ENCODE results near the gene ADAMTS17. TPM values are rescaled to one million over a fixed set of nuclear protein-coding genes. Genes with fewer than 3 reads are reported as not detected.
"Not testable (repeated sequence)": the region's sequence is repeated elsewhere in the genome, so short reads cannot be mapped to it uniquely, and the experiment has no call there.

The ADAMTS17 gene
- total and polyA plus RNA-seq, 8 donors = 0.31 to 14.3 (median 6.3) TPM

- Histone ChIP-seq H3K27me3 (no peaks in the 10 kb centered on the region), H3K4me1 (no peaks in the 10 kb centered on the region), H3K9me3 (no peaks in the 10 kb centered on the region), H3K4me3 (no peak overlapping the region), H3K27ac (no peak overlapping the region), H3K36me3 (no peaks in the 10 kb centered on the region)
- TF ChIP-seq EP300 (IDR thresholded peaks at IDR 0.05) (no peak), POLR2AphosphoS5 (IDR thresholded peaks at IDR 0.05) (no peak), CTCF (IDR thresholded peaks at IDR 0.05) (no peak), POLR2A (IDR thresholded peaks at IDR 0.05) (no peak)
- WGBS, 5 donors = 71 to 93% (median 88%) methylated on average over 1 of the region's 1 CpG
- intact Hi-C loops (cut with DNase I; ENCODE audit: low total_unique reads) = no loop called here
- DNase-seq = no peak
These were observed 360.6 kb downstream of the ADAMTS17 start for GRCh38 chr15:99981191-99981647.

- no peak overlapping the region for H3K4me3 ChIP-seq
- intact Hi-C loops (cut with DNase I; ENCODE audit: low total_unique reads) = no loop called here
- TF ChIP-seq POLR2A (IDR thresholded peaks at IDR 0.05) (no peak), CTCF (IDR thresholded peaks at IDR 0.05) (no peak), EP300 (IDR thresholded peaks at IDR 0.05) (no peak), POLR2AphosphoS5 (IDR thresholded peaks at IDR 0.05) (no peak)
- DNase-seq = peak in 1 of 2 donors; percentile 40
- H3K36me3 ChIP-seq = no peaks in the 10 kb centered on the region
- H3K4me1 ChIP-seq = no peaks in the 10 kb centered on the region
- no peaks in the 10 kb centered on the region for H3K27me3 ChIP-seq
- no peaks in the 10 kb centered on the region for H3K9me3 ChIP-seq
- WGBS, 5 donors = 65 to 81% (median 72%) methylated on average over 12 of the region's 12 CpGs
- H3K27ac ChIP-seq = no peak overlapping the region
These were observed 361.0 kb downstream of the ADAMTS17 start for GRCh38 chr15:99980752-99981151.

DNA sequence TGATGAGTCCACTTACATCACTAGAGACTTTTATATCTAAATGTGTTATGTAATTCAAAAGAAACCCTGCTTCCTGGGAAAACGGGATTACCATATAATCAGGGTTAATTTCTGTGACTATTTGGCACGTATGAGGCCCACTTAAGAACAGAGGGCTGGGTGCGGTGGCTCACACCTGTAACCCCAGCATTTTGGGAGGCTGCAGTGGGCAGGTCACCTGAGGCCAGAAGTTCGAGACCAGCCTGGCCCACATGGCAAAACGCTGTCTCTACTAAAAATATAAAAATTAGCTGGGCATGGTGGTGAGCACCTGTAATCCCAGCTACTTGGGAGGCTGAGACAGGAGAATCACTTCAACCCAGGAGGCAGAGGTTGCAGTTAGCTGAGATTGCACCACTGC is 361.9 kb downstream of the ADAMTS17 start:
- H3K4me3 ChIP-seq; DNase-seq; H3K4me1 ChIP-seq; H3K27me3 ChIP-seq; H3K36me3 ChIP-seq; H3K27ac ChIP-seq; intact Hi-C loops (cut with DNase I; ENCODE audit: low total_unique reads); H3K9me3 ChIP-seq: not testable (repeated sequence)
- WGBS, 5 donors = 88 to 98% (median 93%) methylated on average over 5 of the region's 5 CpGs

DNA sequence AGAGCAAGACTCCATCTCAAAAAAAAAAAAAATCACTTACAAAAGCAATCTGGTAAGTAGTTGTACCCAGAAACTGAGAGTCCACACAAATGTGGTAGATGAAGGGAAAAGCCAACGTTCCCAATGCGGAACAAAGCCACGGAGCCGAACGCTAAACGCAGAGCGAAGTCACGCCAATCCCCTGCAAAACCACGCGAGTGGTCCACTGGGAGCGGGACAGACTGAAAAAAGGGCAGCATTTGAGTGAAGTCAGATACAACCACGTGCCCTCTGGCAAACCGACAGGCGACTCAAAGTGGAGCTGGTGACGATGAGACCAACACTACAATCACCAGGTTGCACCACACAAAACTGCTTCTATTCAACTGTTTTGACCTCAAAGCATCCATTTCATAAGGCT is 362.4 kb downstream of the ADAMTS17 start:
- no peak overlapping the region for H3K27ac ChIP-seq
- H3K4me3 ChIP-seq = no peak overlapping the region
- H3K4me1 ChIP-seq = no peaks in the 10 kb centered on the region
- peaks cover 0 to 4% (median 2%) of the 10 kb centered on the region in 4 donors for H3K36me3 ChIP-seq
- H3K9me3 ChIP-seq = no peaks in the 10 kb centered on the region
- intact Hi-C loops (cut with DNase I; ENCODE audit: low total_unique reads) = no loop called here
- H3K27me3 ChIP-seq = no peaks in the 10 kb centered on the region
- no peak for DNase-seq
- TF ChIP-seq POLR2AphosphoS5 (IDR thresholded peaks at IDR 0.05) = no peak
- no peak for TF ChIP-seq POLR2A (IDR thresholded peaks at IDR 0.05)
- TF ChIP-seq CTCF (IDR thresholded peaks at IDR 0.05) = no peak
- TF ChIP-seq EP300 (IDR thresholded peaks at IDR 0.05) = no peak
- WGBS, 5 donors = 92 to 97% (median 96%) methylated on average over 15 of the region's 15 CpGs

DNA sequence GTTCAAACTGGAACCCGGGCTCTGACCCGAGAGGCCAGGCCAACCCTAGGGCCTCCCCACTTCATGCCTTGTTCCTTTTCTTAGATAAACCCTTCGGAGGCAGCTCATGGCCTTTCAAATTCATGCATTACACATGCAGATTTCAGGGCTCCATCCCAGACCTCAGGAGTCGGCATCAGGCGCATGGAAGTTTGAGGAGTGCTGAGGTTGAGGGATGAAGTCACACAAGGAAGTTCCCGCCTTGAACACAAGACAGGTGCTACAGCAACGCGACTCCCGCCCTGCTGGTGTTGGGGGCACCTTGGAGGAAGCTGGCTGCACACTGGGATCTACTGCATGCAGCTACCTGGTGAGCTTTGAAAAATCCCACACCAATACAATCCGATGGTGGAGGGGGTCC is 363.3 kb downstream of the ADAMTS17 start:
- Histone ChIP-seq H3K4me1 (no peaks in the 10 kb centered on the region), H3K27ac (no peak overlapping the region), H3K27me3 (no peaks in the 10 kb centered on the region), H3K36me3 (peaks cover 0 to 11% (median 4%) of the 10 kb centered on the region in 4 donors), H3K4me3 (no peak overlapping the region), H3K9me3 (no peaks in the 10 kb centered on the region)
- DNase-seq = no peak
- intact Hi-C loops (cut with DNase I; ENCODE audit: low total_unique reads) = no loop called here
- 67 to 84% (median 77%) methylated on average over 9 to 10 of the region's 10 CpGs for WGBS, 5 donors
- TF ChIP-seq POLR2A (IDR thresholded peaks at IDR 0.05) (no peak), CTCF (IDR thresholded peaks at IDR 0.05) (no peak), POLR2AphosphoS5 (IDR thresholded peaks at IDR 0.05) (no peak), EP300 (IDR thresholded peaks at IDR 0.05) (no peak)
